GM12892 (cell line): Measurements from ENCODE around the gene PTTG1.
A peak's percentile ranks its signal among the peaks of the same experiment; 100 is the strongest.

ENCODE experiments used
- POLR2A ChIP-seq: IDR thresholded peaks from 2 replicates; pipeline ENCODE4 v1.6.1; 2011; ENCODE audit warnings: low read depth, low read length, control low read depth
- POLR2AphosphoS5 ChIP-seq: IDR thresholded peaks from 2 replicates; pipeline ENCODE4 v1.6.1; 2011; ENCODE audit warnings: low read depth, low read length, control low read depth

- TF ChIP-seq POLR2A (peak; percentile 49), POLR2AphosphoS5 (0 out of 2 replicates have a peak, but pooled peaks have one; percentile 6)
Observed at GRCh38 chr5:160474084-160474483, 52.4 kb downstream of the PTTG1 start.
